ENCODE results near the gene UGT2B7. TPM values are rescaled to one million over a fixed set of nuclear protein-coding genes. Genes with fewer than 3 reads are reported as not detected.

The UGT2B7 gene
- total RNA-seq, 1 experiment from 2014 or later, result 3.0 TPM

DNA sequence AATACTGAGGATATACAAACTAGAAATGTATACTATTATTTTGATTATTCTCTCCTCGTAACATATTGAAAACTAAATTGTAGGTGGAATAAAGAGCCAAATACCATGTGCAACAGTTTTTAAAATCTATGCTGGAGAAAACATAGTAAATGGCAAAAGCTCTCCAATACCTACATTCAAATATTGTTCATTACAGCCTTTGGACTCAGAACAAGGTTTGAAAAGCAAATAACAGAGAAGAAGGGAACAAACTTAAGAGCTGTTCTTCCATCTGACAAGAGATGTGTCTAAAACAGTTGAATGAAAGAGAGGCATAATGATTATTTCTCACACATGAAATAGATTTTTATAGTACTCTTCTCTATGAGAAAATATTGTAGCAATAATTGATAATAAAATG is 25.0 kb upstream of the UGT2B7 start:
- no TSS peak for BruUV-seq (replicated peaks)
- Mint-ChIP-seq H3K9me3 (ENCODE audit: unreplicated experiment) (no peaks in the 10 kb centered on the region), H3K36me3 (ENCODE audit: insufficient read depth, unreplicated experiment) (no peaks in the 10 kb centered on the region), H3K27ac (ENCODE audit: unreplicated experiment) (no peak overlapping the region), H3K27me3 (ENCODE audit: insufficient read depth, unreplicated experiment) (no peaks in the 10 kb centered on the region), H3K4me1 (ENCODE audit: low read depth, unreplicated experiment) (no peaks in the 10 kb centered on the region), H3K4me3 (ENCODE audit: unreplicated experiment) (no peak overlapping the region)
- H3K27me3 ChIP-seq (replicated peaks; ENCODE audit: control insufficient read depth, insufficient read depth, low read length), result no peaks in the 10 kb centered on the region
- CTCF ChIA-PET, result no interaction called here
- no peaks in the 10 kb centered on the region for H3K36me3 ChIP-seq (ENCODE audit: control insufficient read depth, insufficient read depth, low read length)
- no peak for TF ChIP-seq CTCF (IDR thresholded peaks at IDR 0.05; ENCODE audit: insufficient read depth in 1 of 2, low read depth in 1 of 2, low read length in 1 of 2, severe bottlenecking in 1 of 2, unreplicated experiment in 1 of 2)
- H3K4me1 ChIP-seq, result no peaks in the 10 kb centered on the region
- no peaks in the 10 kb centered on the region; the same call in 1 of the 2 replicates for H3K9me3 ChIP-seq
- H3K4me3 ChIP-seq (ENCODE audit: low read depth, low read length), result no peak overlapping the region
- no peak for DNase-seq
- POLR2A ChIA-PET, result no interaction called here
- intact Hi-C loops (cut with micrococcal nuclease; ENCODE audit: unreplicated experiment), result no loop called here

DNA sequence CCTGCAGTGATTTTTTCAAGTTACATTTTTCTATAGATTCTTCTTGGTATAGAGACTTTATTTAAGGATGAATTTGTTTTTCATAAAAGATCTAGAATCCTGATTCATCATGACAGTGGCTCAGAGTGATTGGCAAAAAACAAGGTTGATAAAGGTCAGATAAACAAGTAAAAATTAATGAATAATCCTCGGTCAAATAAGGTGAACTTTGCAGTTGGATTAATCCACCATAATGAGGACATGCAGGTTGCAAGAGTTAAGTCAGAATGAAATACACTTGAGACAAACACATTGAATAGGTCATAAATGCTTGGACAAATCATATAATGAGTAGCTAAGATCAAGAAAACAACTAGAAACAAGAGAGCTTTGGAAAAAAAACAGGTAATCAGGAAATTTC is 22.9 kb upstream of the UGT2B7 start:
- Mint-ChIP-seq H3K36me3 (ENCODE audit: insufficient read depth, unreplicated experiment) (no peaks in the 10 kb centered on the region), H3K4me3 (ENCODE audit: unreplicated experiment) (no peak overlapping the region), H3K9me3 (ENCODE audit: unreplicated experiment) (peaks cover 15% of the 10 kb centered on the region), H3K4me1 (ENCODE audit: low read depth, unreplicated experiment) (no peaks in the 10 kb centered on the region), H3K27me3 (ENCODE audit: insufficient read depth, unreplicated experiment) (no peaks in the 10 kb centered on the region), H3K27ac (ENCODE audit: unreplicated experiment) (no peak overlapping the region)
- H3K27me3 ChIP-seq (replicated peaks; ENCODE audit: control insufficient read depth, insufficient read depth, low read length), result no peaks in the 10 kb centered on the region
- POLR2A ChIA-PET, result no interaction called here
- no TSS peak for BruUV-seq (replicated peaks)
- TF ChIP-seq CTCF (IDR thresholded peaks at IDR 0.05; ENCODE audit: insufficient read depth in 1 of 2, low read depth in 1 of 2, low read length in 1 of 2, severe bottlenecking in 1 of 2, unreplicated experiment in 1 of 2), result no peak
- no peaks in the 10 kb centered on the region; the same call in 1 of the 2 replicates for H3K9me3 ChIP-seq
- H3K36me3 ChIP-seq (ENCODE audit: control insufficient read depth, insufficient read depth, low read length), result no peaks in the 10 kb centered on the region
- no peak for DNase-seq
- no peak overlapping the region for H3K4me3 ChIP-seq (ENCODE audit: low read depth, low read length)
- intact Hi-C loops (cut with micrococcal nuclease; ENCODE audit: unreplicated experiment), result no loop called here
- no peaks in the 10 kb centered on the region for H3K4me1 ChIP-seq
- CTCF ChIA-PET, result no interaction called here

- Mint-ChIP-seq H3K27ac (ENCODE audit: unreplicated experiment) (no peak overlapping the region), H3K4me3 (ENCODE audit: unreplicated experiment) (no peak overlapping the region), H3K36me3 (ENCODE audit: insufficient read depth, unreplicated experiment) (no peaks in the 10 kb centered on the region), H3K27me3 (ENCODE audit: insufficient read depth, unreplicated experiment) (no peaks in the 10 kb centered on the region), H3K4me1 (ENCODE audit: low read depth, unreplicated experiment) (no peaks in the 10 kb centered on the region), H3K9me3 (ENCODE audit: unreplicated experiment) (peaks cover 15% of the 10 kb centered on the region)
- intact Hi-C loops (cut with micrococcal nuclease; ENCODE audit: unreplicated experiment), result no loop called here
- BruUV-seq (replicated peaks), result no TSS peak
- no peak for TF ChIP-seq CTCF (IDR thresholded peaks at IDR 0.05; ENCODE audit: insufficient read depth in 1 of 2, low read depth in 1 of 2, low read length in 1 of 2, severe bottlenecking in 1 of 2, unreplicated experiment in 1 of 2)
- Histone ChIP-seq H3K27me3 (replicated peaks; ENCODE audit: control insufficient read depth, insufficient read depth, low read length) (no peaks in the 10 kb centered on the region), H3K36me3 (ENCODE audit: control insufficient read depth, insufficient read depth, low read length) (no peaks in the 10 kb centered on the region), H3K9me3 (no peaks in the 10 kb centered on the region; the same call in 1 of the 2 replicates), H3K4me3 (ENCODE audit: low read depth, low read length) (no peak overlapping the region), H3K4me1 (no peaks in the 10 kb centered on the region)
- ChIA-PET CTCF (no interaction called here), POLR2A (no interaction called here)
- DNase-seq, result no peak
Observed at GRCh38 chr4:69075061-69075792, 21.0 kb upstream of the UGT2B7 start.
